Measurements from ENCODE around the gene SAV1. TPM values are rescaled to one million over a fixed set of nuclear protein-coding genes. Genes with fewer than 3 reads are reported as not detected.

The SAV1 gene
- total RNA-seq, 4 donors from 2014 or later = 23.3 to 40.0 (median 26.2) TPM

- H3K27ac ChIP-seq = no peak overlapping the region
- H3K9me3 ChIP-seq = no peaks in the 10 kb centered on the region
- H3K27me3 ChIP-seq = no peaks in the 10 kb centered on the region
- peaks cover 8% of the 10 kb centered on the region for H3K4me1 ChIP-seq
- DNase-seq (ENCODE audit: low spot score in 2 of 2) = no peak
- H3K36me3 ChIP-seq = no peaks in the 10 kb centered on the region
- H3K4me3 ChIP-seq = no peak overlapping the region
- TF ChIP-seq EP300 (IDR thresholded peaks at IDR 0.05) = no peak
- no peak for TF ChIP-seq POLR2A (IDR thresholded peaks at IDR 0.05)
- WGBS = 78% methylated on average over 5 of the region's 5 CpGs
Observed at GRCh38 chr14:50600849-50601248, 67.3 kb downstream of the SAV1 start.

- H3K36me3 ChIP-seq = no peaks in the 10 kb centered on the region
- no peaks in the 10 kb centered on the region for H3K27me3 ChIP-seq
- TF ChIP-seq CTCF (IDR thresholded peaks at IDR 0.05) (peak; percentile 31 to 63), EP300 (IDR thresholded peaks at IDR 0.05) (no peak)
- H3K9me3 ChIP-seq = no peaks in the 10 kb centered on the region
- 28% methylated on average over 4 of the region's 4 CpGs for WGBS
- no peak for DNase-seq (ENCODE audit: low spot score in 2 of 2)
- H3K4me3 ChIP-seq = no peak overlapping the region
- H3K27ac ChIP-seq = no peak overlapping the region
- H3K4me1 ChIP-seq = peaks cover 8% of the 10 kb centered on the region
Observed at GRCh38 chr14:50599700-50600444, 68.2 kb downstream of the SAV1 start.

GRCh38 chr14:50598765-50599164, 69.3 kb downstream of the SAV1 start:
- Histone ChIP-seq H3K27ac (no peak overlapping the region), H3K4me3 (no peak overlapping the region), H3K27me3 (no peaks in the 10 kb centered on the region), H3K36me3 (peaks cover 7% of the 10 kb centered on the region), H3K9me3 (no peaks in the 10 kb centered on the region), H3K4me1 (peaks cover 8% of the 10 kb centered on the region)
- no peak for DNase-seq (ENCODE audit: low spot score in 2 of 2)
- TF ChIP-seq CTCF (IDR thresholded peaks at IDR 0.05) (no peak), POLR2AphosphoS5 (IDR thresholded peaks at IDR 0.05) (no peak), EP300 (IDR thresholded peaks at IDR 0.05) (no peak), POLR2A (IDR thresholded peaks at IDR 0.05) (no peak)

GRCh38 chr14:50594577-50595316, 73.4 kb downstream of the SAV1 start:
- H3K27ac ChIP-seq = no peak overlapping the region
- peaks cover 2% of the 10 kb centered on the region for H3K4me1 ChIP-seq
- peaks cover 8% of the 10 kb centered on the region for H3K36me3 ChIP-seq
- H3K27me3 ChIP-seq = no peaks in the 10 kb centered on the region
- TF ChIP-seq EP300 (IDR thresholded peaks at IDR 0.05) (no peak), POLR2A (IDR thresholded peaks at IDR 0.05) (no peak), CTCF (IDR thresholded peaks at IDR 0.05) (no peak), POLR2AphosphoS5 (IDR thresholded peaks at IDR 0.05) (no peak)
- H3K9me3 ChIP-seq = no peaks in the 10 kb centered on the region
- 87% methylated on average over 8 of the region's 8 CpGs for WGBS
- no peak overlapping the region for H3K4me3 ChIP-seq
- DNase-seq (ENCODE audit: low spot score in 2 of 2) = no peak

- no peak overlapping the region for H3K27ac ChIP-seq
- 87% methylated on average over 2 of the region's 2 CpGs for WGBS
- no peak overlapping the region for H3K4me3 ChIP-seq
Observed at GRCh38 chr14:50590464-50590863, 77.6 kb downstream of the SAV1 start.

More at GRCh38 chr14:50590464-50590863, 77.6 kb downstream of the SAV1 start:
- Histone ChIP-seq H3K36me3 (peaks cover 8% of the 10 kb centered on the region), H3K9me3 (no peaks in the 10 kb centered on the region), H3K4me1 (no peaks in the 10 kb centered on the region), H3K27me3 (no peaks in the 10 kb centered on the region)
- DNase-seq (ENCODE audit: low spot score in 2 of 2) = no peak
- TF ChIP-seq CTCF (IDR thresholded peaks at IDR 0.05) (no peak), EP300 (IDR thresholded peaks at IDR 0.05) (no peak), POLR2A (IDR thresholded peaks at IDR 0.05) (no peak), POLR2AphosphoS5 (IDR thresholded peaks at IDR 0.05) (no peak)

Other genes with a start within 250 kb of the SAV1 start
- gene MAP4K5, start 135.7 kb downstream of the SAV1 start, total RNA-seq = 100 to 1,000 TPM; 109 to 226 (median 125) TPM
- gene ATL1, start 108.2 kb downstream of the SAV1 start, total RNA-seq = 10 to 100 TPM in 3 of 4 donors, 1 to 10 TPM in 1; 8.2 to 22.8 (median 14.5) TPM
- gene NIN, start 162.9 kb upstream of the SAV1 start, total RNA-seq = 10 to 100 TPM; 22.7 to 48.2 (median 36.8) TPM
- gene ABHD12B, start 203.7 kb upstream of the SAV1 start, total RNA-seq = 10 to 100 TPM in 3 of 4 donors, 1 to 10 TPM in 1; 9.1 to 32.0 (median 25.2) TPM